Measurements from ENCODE around the gene OR5B3.

- TF ChIP-seq, protein P1, sequence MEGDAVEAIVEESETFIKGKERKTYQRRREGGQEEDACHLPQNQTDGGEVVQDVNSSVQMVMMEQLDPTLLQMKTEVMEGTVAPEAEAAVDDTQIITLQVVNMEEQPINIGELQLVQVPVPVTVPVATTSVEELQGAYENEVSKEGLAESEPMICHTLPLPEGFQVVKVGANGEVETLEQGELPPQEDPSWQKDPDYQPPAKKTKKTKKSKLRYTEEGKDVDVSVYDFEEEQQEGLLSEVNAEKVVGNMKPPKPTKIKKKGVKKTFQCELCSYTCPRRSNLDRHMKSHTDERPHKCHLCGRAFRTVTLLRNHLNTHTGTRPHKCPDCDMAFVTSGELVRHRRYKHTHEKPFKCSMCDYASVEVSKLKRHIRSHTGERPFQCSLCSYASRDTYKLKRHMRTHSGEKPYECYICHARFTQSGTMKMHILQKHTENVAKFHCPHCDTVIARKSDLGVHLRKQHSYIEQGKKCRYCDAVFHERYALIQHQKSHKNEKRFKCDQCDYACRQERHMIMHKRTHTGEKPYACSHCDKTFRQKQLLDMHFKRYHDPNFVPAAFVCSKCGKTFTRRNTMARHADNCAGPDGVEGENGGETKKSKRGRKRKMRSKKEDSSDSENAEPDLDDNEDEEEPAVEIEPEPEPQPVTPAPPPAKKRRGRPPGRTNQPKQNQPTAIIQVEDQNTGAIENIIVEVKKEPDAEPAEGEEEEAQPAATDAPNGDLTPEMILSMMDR (IDR thresholded peaks at IDR 0.05), result no peak
- no peak for TF ChIP-seq POLR2A (IDR thresholded peaks at IDR 0.05)
Observed at GRCh38 chr11:58395581-58395980, 11.1 kb downstream of the OR5B3 start.
